Nephron (organoid): ENCODE data around the gene WNT2B.

Source experiments
- H3K27ac Mint-ChIP-seq, 3 experiments: 2 replicates each; pipeline ENCODE4 v1.8.0; 2020; ENCODE audit warnings: mixed read lengths in 3 of 3, mild to moderate bottlenecking in 2 of 3, moderate library complexity in 1 of 3
- H3K27me3 Mint-ChIP-seq: 2 replicates; pipeline ENCODE4 v1.8.0; 2021; ENCODE audit warnings: low read depth, mild to moderate bottlenecking, moderate library complexity, mixed read lengths
- H3K36me3 Mint-ChIP-seq: 2 replicates; pipeline ENCODE4 v1.8.0; 2020; ENCODE audit warnings: low read depth, mixed read lengths
- H3K4me1 Mint-ChIP-seq: 2 replicates; pipeline ENCODE4 v1.8.0; 2020; ENCODE audit warnings: mixed read lengths
- H3K4me3 Mint-ChIP-seq, 3 experiments: 2 replicates each; pipeline ENCODE4 v1.8.0; 2020; ENCODE audit warnings: mild to moderate bottlenecking in 3 of 3, mixed read lengths in 3 of 3, moderate library complexity in 2 of 3
- H3K9me3 Mint-ChIP-seq: 2 replicates; pipeline ENCODE4 v1.8.0; 2020; ENCODE audit warnings: mixed read lengths
- TF ChIP-seq, protein P1 (sequence below), 3 experiments: fragments of 200-600 bp; sonication (generic); IDR thresholded peaks; one replicate each; pipeline ENCODE4 v1.5.0; 2021; ENCODE audit warnings: antibody characterized with exemption in 3 of 3; ENCODE audit not compliant: unreplicated experiment in 3 of 3

Gene WNT2B

GRCh38 chr1:112505878-112506277 lies 2.9 kb upstream of the WNT2B start:
- H3K27me3 Mint-ChIP-seq, result peaks cover 88% of the 10 kb centered on the region
- TF ChIP-seq, protein P1, sequence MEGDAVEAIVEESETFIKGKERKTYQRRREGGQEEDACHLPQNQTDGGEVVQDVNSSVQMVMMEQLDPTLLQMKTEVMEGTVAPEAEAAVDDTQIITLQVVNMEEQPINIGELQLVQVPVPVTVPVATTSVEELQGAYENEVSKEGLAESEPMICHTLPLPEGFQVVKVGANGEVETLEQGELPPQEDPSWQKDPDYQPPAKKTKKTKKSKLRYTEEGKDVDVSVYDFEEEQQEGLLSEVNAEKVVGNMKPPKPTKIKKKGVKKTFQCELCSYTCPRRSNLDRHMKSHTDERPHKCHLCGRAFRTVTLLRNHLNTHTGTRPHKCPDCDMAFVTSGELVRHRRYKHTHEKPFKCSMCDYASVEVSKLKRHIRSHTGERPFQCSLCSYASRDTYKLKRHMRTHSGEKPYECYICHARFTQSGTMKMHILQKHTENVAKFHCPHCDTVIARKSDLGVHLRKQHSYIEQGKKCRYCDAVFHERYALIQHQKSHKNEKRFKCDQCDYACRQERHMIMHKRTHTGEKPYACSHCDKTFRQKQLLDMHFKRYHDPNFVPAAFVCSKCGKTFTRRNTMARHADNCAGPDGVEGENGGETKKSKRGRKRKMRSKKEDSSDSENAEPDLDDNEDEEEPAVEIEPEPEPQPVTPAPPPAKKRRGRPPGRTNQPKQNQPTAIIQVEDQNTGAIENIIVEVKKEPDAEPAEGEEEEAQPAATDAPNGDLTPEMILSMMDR (IDR thresholded peaks at IDR 0.05; ENCODE audit: unreplicated experiment in 3 of 3), result no peak
- H3K4me1 Mint-ChIP-seq, result peaks cover 50% of the 10 kb centered on the region
- H3K36me3 Mint-ChIP-seq, result no peaks in the 10 kb centered on the region
- H3K4me3 Mint-ChIP-seq, result no peak overlapping the region
- peak overlapping the region in 2 of 3 experiments; percentile 97 to 99 for H3K27ac Mint-ChIP-seq
- no peaks in the 10 kb centered on the region for H3K9me3 Mint-ChIP-seq

DNA sequence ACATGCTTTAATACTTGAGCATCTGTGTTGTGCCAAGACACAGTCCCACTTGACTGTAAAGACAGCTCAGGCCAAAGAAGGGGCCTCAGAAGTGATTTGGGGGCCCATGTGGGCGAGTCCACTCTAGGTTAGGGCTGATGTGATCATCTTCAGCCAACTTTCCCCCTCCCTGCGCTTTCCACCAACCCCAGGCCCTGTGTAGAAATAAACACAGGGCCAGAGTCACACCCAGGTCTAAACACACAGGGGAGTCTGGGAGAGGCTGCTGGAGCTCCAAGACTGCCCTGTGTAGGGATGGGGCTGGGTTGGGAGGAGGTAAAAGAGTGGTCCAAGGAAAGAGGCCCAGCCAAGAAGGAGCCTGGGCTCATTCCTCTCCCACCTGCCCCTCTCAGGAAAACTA lies 2.5 kb upstream of the WNT2B start:
- H3K27me3 Mint-ChIP-seq, result peaks cover 88% of the 10 kb centered on the region
- no peaks in the 10 kb centered on the region for H3K36me3 Mint-ChIP-seq
- H3K4me3 Mint-ChIP-seq, result peak overlapping the region in 1 of 3 experiments; percentile 86
- peaks cover 50% of the 10 kb centered on the region for H3K4me1 Mint-ChIP-seq
- H3K27ac Mint-ChIP-seq, result peak overlapping the region in 1 of 3 experiments; percentile 75
- H3K9me3 Mint-ChIP-seq, result no peaks in the 10 kb centered on the region
- TF ChIP-seq, protein P1 (IDR thresholded peaks at IDR 0.05; ENCODE audit: unreplicated experiment in 3 of 3), result no peak

- Mint-ChIP-seq H3K36me3 (no peaks in the 10 kb centered on the region), H3K27me3 (peaks cover 88% of the 10 kb centered on the region), H3K27ac (peak overlapping the region in 2 of 3 experiments; percentile 45 to 75), H3K4me1 (peaks cover 54% of the 10 kb centered on the region), H3K9me3 (no peaks in the 10 kb centered on the region), H3K4me3 (peak overlapping the region in 2 of 3 experiments; percentile 35 to 86)
- TF ChIP-seq, protein P1 (IDR thresholded peaks at IDR 0.05; ENCODE audit: unreplicated experiment in 3 of 3), result no peak
Measured at GRCh38 chr1:112506731-112507130, 2.0 kb upstream of the WNT2B start.

DNA sequence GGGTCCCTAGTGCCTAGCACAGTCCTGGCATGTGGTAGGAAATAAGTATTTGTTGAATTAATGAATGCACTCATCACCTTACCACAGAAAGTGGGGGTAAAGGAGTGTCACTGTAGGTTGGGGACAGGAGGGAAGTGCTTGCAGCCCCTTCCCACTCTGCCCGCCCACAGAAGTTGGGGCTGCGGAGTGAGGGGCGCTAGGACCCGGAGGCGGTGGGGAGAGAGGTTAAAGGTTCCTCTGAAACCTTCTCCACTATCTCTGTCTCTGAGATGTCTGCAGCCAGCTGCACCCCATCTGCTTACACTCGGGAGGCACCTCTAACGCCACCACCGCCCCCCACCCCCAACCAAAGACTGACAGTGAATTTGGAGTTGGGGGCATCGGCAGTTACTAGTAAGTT lies 1.4 kb upstream of the WNT2B start:
- TF ChIP-seq, protein P1 (IDR thresholded peaks at IDR 0.05; ENCODE audit: unreplicated experiment in 3 of 3), result no peak
- peak overlapping the region in 2 of 3 experiments; percentile 45 to 75 for H3K27ac Mint-ChIP-seq
- peak overlapping the region; percentile 77 to 86 (median 82) for H3K4me3 Mint-ChIP-seq
- H3K27me3 Mint-ChIP-seq, result peaks cover 91% of the 10 kb centered on the region
- no peaks in the 10 kb centered on the region for H3K36me3 Mint-ChIP-seq
- peaks cover 57% of the 10 kb centered on the region for H3K4me1 Mint-ChIP-seq
- H3K9me3 Mint-ChIP-seq, result no peaks in the 10 kb centered on the region

DNA sequence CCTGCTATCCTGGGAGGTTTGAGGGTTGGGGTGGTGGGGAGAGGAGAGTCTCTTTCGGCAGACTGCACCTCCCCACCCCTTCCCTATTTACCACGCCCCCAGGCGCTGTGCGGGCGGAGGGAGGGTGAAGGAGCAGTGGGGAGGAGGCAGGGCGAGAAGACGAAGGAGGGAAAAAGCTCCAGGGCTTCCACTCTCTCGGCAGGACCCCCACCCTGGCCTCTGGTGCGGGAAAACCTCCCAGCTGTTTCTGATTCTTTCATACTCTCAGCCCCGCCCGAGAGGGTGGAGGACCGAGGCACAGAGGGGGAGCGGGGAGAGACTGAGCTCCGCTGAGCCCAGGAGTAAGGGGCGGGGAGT lies 866 bp upstream of the WNT2B start:
- no peaks in the 10 kb centered on the region for H3K36me3 Mint-ChIP-seq
- peak overlapping the region in 1 of 3 experiments; percentile 75 for H3K27ac Mint-ChIP-seq
- H3K4me3 Mint-ChIP-seq, result peak overlapping the region; percentile 77 to 86 (median 82)
- H3K4me1 Mint-ChIP-seq, result peaks cover 52% of the 10 kb centered on the region
- H3K27me3 Mint-ChIP-seq, result peaks cover 88% of the 10 kb centered on the region
- TF ChIP-seq, protein P1 (IDR thresholded peaks at IDR 0.05; ENCODE audit: unreplicated experiment in 3 of 3), result no peak
- no peaks in the 10 kb centered on the region for H3K9me3 Mint-ChIP-seq

GRCh38 chr1:112509005-112509659 lies 367 bp downstream of the WNT2B start:
- Mint-ChIP-seq H3K36me3 (no peaks in the 10 kb centered on the region), H3K27ac (peak overlapping the region in 2 of 3 experiments; percentile 51 to 60), H3K4me3 (peak overlapping the region; percentile 73 to 84 (median 83)), H3K4me1 (peaks cover 40% of the 10 kb centered on the region), H3K9me3 (no peaks in the 10 kb centered on the region), H3K27me3 (peaks cover 89% of the 10 kb centered on the region)
- TF ChIP-seq, protein P1 (IDR thresholded peaks at IDR 0.05; ENCODE audit: unreplicated experiment in 3 of 3), result no peak
